MM.1S (cell line): ENCODE results near the gene TSPEAR.

Experiments used
- DNase-seq: peaks from one replicate; pipeline ENCODE4 v3.0.0-alpha.2; 2015
- H2AFZ ChIP-seq: fragments of 300-600 bp; sonication (generic); 2 replicates; pipeline ENCODE4 v1.6.0; 2016; ENCODE audit warnings: antibody characterized with exemption, low read length
- H3F3A ChIP-seq: fragments of 300-600 bp; sonication (generic); 2 replicates; pipeline ENCODE4 v1.6.1; 2016; ENCODE audit warnings: mild to moderate bottlenecking, antibody characterized with exemption, low read length, moderate library complexity, mixed read lengths; ENCODE audit not compliant: insufficient read depth
- H3K27ac ChIP-seq: fragments of 300-600 bp; sonication (generic); 2 replicates; pipeline ENCODE4 v1.5.1; 2016; ENCODE audit warnings: mild to moderate bottlenecking, low read length
- H3K27me3 ChIP-seq: fragments of 300-600 bp; sonication (generic); replicated peaks from 2 replicates; pipeline ENCODE4 v1.6.0; 2016; ENCODE audit warnings: low read length; ENCODE audit not compliant: insufficient read depth
- H3K36me3 ChIP-seq: fragments of 300-600 bp; sonication (generic); replicated peaks from 2 replicates; pipeline ENCODE4 v1.6.1; 2016; ENCODE audit warnings: mild to moderate bottlenecking, low read length, mixed read lengths; ENCODE audit not compliant: insufficient read depth
- H3K4me1 ChIP-seq: fragments of 300-600 bp; sonication (generic); 2 replicates; pipeline ENCODE4 v1.6.1; 2016; ENCODE audit warnings: low read length, mixed read lengths
- H3K4me2 ChIP-seq: fragments of 300-600 bp; sonication (generic); 2 replicates; pipeline ENCODE4 v1.6.0; 2016; ENCODE audit warnings: low read depth, low read length
- H3K4me3 ChIP-seq: fragments of 300-600 bp; sonication (generic); 2 replicates; pipeline ENCODE4 v1.5.1; 2016; ENCODE audit warnings: low read length, mixed read lengths
- H3K79me2 ChIP-seq: fragments of 300-600 bp; sonication (generic); 2 replicates; pipeline ENCODE4 v1.6.1; 2016; ENCODE audit warnings: mixed run types, low read length, mixed read lengths
- H3K9ac ChIP-seq: fragments of 300-600 bp; sonication (generic); 2 replicates; pipeline ENCODE4 v1.6.1; 2016; ENCODE audit warnings: low read length, mixed read lengths
- H3K9me2 ChIP-seq: fragments of 300-600 bp; sonication (generic); replicated peaks from 2 replicates; pipeline ENCODE4 v1.6.1; 2016; ENCODE audit warnings: mild to moderate bottlenecking, low read length, mixed read lengths; ENCODE audit not compliant: insufficient read depth
- H3K9me3 ChIP-seq: fragments of 300-600 bp; sonication (generic); replicated peaks from 2 replicates; pipeline ENCODE4 v1.6.1; 2016; ENCODE audit warnings: mild to moderate bottlenecking, low read length, mixed read lengths; ENCODE audit not compliant: insufficient read depth
- H4K20me1 ChIP-seq: fragments of 300-600 bp; sonication (generic); 2 replicates; pipeline ENCODE4 v1.6.1; 2016; ENCODE audit warnings: mild to moderate bottlenecking, low read length, moderate library complexity, mixed read lengths; ENCODE audit not compliant: insufficient read depth
- CTCF ChIP-seq: fragments of 300-600 bp; sonication (generic); IDR thresholded peaks from 2 replicates; pipeline ENCODE4 v1.5.1; 2016; ENCODE audit warnings: antibody characterized with exemption, low read length, mixed read lengths
- EZH2 ChIP-seq: fragments of 300-600 bp; sonication (generic); optimal IDR thresholded peaks from 2 replicates; pipeline ENCODE3; 2017; ENCODE audit warnings: low read depth, mild to moderate bottlenecking, antibody characterized with exemption, low read length, mixed read lengths
- EZH2phosphoT487 ChIP-seq: fragments of 300-600 bp; sonication (generic); IDR thresholded peaks from 2 replicates; pipeline ENCODE4 v1.6.1; 2018; ENCODE audit warnings: antibody characterized with exemption, low read length

TSPEAR gene

GRCh38 chr21:44671911-44672310 is 39.5 kb downstream of the TSPEAR start:
- Histone ChIP-seq H2AFZ (no peak overlapping the region), H3F3A (no peaks in the 10 kb centered on the region), H3K9ac (no peak overlapping the region), H3K4me3 (no peak overlapping the region), H4K20me1 (no peaks in the 10 kb centered on the region), H3K79me2 (no peaks in the 10 kb centered on the region), H3K4me2 (no peak overlapping the region), H3K27ac (no peak overlapping the region), H3K9me2 (no peaks in the 10 kb centered on the region), H3K36me3 (no peaks in the 10 kb centered on the region), H3K4me1 (no peaks in the 10 kb centered on the region), H3K9me3 (no peaks in the 10 kb centered on the region), H3K27me3 (peaks cover 97% of the 10 kb centered on the region)
- TF ChIP-seq CTCF = no peak
- TF ChIP-seq EZH2 = no peak
- TF ChIP-seq EZH2phosphoT487 = no peak
- DNase-seq = no peak

GRCh38 chr21:44670642-44671432 is 40.5 kb downstream of the TSPEAR start:
- Histone ChIP-seq H3K79me2 (no peaks in the 10 kb centered on the region), H3F3A (no peaks in the 10 kb centered on the region), H3K36me3 (no peaks in the 10 kb centered on the region), H3K4me3 (no peak overlapping the region), H3K4me2 (no peak overlapping the region), H3K9ac (no peak overlapping the region), H3K27ac (no peak overlapping the region), H4K20me1 (no peaks in the 10 kb centered on the region), H3K9me2 (no peaks in the 10 kb centered on the region), H3K4me1 (no peaks in the 10 kb centered on the region), H2AFZ (no peak overlapping the region), H3K27me3 (peaks cover 92% of the 10 kb centered on the region), H3K9me3 (no peaks in the 10 kb centered on the region)
- TF ChIP-seq CTCF (no peak), EZH2 (no peak), EZH2phosphoT487 (no peak)
- no peak for DNase-seq

- no peaks in the 10 kb centered on the region for H3F3A ChIP-seq
- H3K9me2 ChIP-seq = no peaks in the 10 kb centered on the region
- TF ChIP-seq CTCF (no peak), EZH2phosphoT487 (no peak), EZH2 (no peak)
- H3K27ac ChIP-seq = no peak overlapping the region
- H3K4me1 ChIP-seq = no peaks in the 10 kb centered on the region
- no peak overlapping the region for H3K4me3 ChIP-seq
- H3K79me2 ChIP-seq = no peaks in the 10 kb centered on the region
- no peaks in the 10 kb centered on the region for H3K36me3 ChIP-seq
- DNase-seq = no peak
- H4K20me1 ChIP-seq = no peaks in the 10 kb centered on the region
- H3K4me2 ChIP-seq = no peak overlapping the region
- H3K9me3 ChIP-seq = no peaks in the 10 kb centered on the region
- no peak overlapping the region for H2AFZ ChIP-seq
- H3K9ac ChIP-seq = no peak overlapping the region
- H3K27me3 ChIP-seq = peaks cover 92% of the 10 kb centered on the region
Measured at GRCh38 chr21:44667612-44668011, 43.8 kb downstream of the TSPEAR start.
